Measurements from ENCODE around the gene GPC3.
"Not testable (repeated sequence)": the region's sequence is repeated elsewhere in the genome, so short reads cannot be mapped to it uniquely, and the experiment has no call there.

GPC3 gene

GRCh38 chrX:133994576-133994975, 9.2 kb upstream of the GPC3 start:
- no peak for DNase-seq

- DNase-seq = no peak
Observed at GRCh38 chrX:133992882-133993281, 7.5 kb upstream of the GPC3 start.

DNA sequence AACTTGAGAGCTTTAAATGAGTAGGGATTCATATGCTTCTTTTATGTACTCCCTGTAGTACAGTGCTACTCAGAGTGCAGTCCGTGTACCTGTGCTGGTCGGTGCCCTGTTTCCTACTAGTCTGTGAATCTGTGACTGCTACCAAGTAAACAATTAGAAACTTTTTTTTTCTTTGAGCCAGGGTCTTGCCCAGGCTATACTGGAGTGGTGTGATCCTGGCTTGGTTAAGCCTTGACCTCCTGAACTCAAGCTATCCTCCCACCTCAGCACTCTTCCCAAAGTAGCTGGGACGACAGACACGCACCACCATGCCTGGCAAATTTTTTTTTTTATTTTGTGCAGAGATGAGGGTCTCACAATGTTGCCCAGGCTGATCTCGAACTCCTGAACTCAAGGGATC, 6.4 kb upstream of the GPC3 start:
- DNase-seq = no peak

GRCh38 chrX:133991057-133991456, 5.7 kb upstream of the GPC3 start:
- DNase-seq = not testable (repeated sequence)

GRCh38 chrX:133989993-133990392, 4.6 kb upstream of the GPC3 start:
- no peak for DNase-seq

GRCh38 chrX:133989490-133989889, 4.1 kb upstream of the GPC3 start:
- no peak for DNase-seq

DNA sequence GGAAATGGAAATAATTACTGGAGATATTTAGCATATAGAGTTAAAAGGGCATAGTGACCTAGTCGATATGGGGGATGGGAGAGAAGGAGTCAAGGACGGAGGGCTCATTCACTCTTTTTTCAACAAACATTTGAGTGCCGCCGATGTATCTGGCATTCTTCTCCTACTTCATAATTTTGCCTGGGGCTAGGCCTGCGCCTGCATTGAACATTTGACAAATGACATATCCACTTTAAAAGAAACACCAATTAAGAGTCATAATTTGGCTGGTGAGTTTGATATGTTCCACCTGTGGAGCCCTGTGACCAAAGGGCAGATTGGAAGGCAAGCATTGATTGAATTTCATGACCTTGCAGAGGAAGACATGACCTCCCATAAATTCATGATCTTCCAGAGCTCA, 2.6 kb upstream of the GPC3 start:
- no peak for DNase-seq

- no peak for DNase-seq
Observed at GRCh38 chrX:133987188-133987587, 1.8 kb upstream of the GPC3 start.

GRCh38 chrX:133985967-133986683, 731 bp upstream of the GPC3 start:
- DNase-seq = no peak

GRCh38 chrX:133984857-133985163, 584 bp downstream of the GPC3 start:
- no peak for DNase-seq

GRCh38 chrX:133983974-133984845, 1.2 kb downstream of the GPC3 start:
- DNase-seq = no peak

- no peak for DNase-seq
Observed at GRCh38 chrX:133983256-133983973, 2.0 kb downstream of the GPC3 start.

- no peak for DNase-seq
Observed at GRCh38 chrX:133981924-133982323, 3.5 kb downstream of the GPC3 start.

DNA sequence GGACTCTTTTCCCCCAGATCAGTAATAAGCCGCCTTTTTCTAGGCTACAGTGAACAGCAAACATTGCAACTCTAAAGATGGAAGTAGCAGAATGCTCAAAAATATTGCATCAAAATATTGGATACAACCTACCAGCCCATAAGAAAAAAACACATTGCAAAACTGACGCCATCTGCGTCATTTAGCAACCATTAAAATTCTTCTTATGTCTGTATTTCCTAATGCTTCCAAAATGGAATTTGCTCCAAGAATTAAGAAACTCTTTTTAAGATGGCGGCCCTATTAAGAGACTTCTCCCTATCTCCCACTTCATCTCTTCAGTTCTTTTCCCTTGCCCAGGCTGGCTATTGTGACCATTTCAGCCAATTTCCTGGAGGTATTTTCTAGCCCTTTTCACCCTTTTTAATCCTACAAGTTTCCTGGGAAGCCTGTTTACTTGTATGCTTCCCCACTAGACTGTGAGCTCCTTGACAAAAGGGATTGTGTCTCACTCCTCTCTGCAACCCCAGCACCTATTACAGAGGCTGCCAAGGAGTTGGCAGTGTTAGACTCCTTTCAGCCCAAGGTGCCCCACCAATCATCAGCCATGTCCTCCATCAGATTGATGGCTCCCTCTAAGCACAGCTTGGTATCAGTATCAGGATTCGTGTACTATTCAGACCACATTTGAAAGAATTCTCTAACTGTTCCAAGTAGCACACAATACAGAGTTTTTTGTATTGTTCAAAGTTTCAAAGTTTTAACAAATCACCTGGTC, 4.4 kb downstream of the GPC3 start:
- no peak for DNase-seq

DNA sequence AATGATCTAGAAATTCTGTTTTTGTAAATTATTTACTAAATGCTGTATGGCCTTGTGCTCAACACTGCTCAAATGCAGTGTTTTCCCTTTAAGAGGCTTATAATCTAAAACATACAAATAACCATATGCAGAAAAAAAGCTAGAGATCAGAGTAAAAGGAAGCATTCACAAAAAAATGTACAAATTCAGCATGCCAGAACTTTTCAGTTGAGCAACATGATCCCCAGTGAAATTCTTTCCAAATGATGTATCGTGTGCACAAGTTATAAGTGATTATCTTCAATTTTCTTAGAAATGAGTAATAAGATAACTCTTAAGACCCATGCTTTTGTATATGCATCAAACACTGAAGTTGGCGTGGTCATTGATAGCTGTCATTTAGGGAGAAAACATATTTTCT, 5.0 kb downstream of the GPC3 start:
- DNase-seq = no peak

DNA sequence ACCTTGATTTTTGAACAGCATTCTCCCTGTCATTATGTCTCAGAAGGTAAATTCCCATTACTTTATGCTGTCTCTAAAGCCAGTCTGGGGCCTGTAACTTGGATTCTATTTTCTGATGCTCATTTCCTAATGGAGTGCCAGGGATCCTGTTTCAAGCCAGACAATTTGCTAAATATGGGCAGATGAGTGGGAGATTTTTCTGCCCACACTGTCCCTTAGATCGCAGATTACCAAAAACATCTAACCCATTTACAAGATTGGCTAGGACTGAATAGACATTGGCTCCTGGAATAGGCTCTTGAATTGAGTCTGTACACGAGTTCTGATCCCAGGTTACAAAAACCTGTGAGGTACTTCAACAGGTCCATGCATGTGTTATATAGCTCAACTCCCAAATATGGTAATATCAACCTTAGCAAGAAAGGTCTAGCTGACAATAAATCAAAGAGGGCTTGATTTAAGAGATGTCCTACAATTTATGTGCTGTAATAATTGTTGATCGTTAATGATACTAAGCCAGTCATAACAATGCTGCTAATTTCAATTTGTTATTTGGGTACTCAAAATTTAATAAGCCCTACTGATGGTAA, 5.7 kb downstream of the GPC3 start:
- DNase-seq = no peak

DNA sequence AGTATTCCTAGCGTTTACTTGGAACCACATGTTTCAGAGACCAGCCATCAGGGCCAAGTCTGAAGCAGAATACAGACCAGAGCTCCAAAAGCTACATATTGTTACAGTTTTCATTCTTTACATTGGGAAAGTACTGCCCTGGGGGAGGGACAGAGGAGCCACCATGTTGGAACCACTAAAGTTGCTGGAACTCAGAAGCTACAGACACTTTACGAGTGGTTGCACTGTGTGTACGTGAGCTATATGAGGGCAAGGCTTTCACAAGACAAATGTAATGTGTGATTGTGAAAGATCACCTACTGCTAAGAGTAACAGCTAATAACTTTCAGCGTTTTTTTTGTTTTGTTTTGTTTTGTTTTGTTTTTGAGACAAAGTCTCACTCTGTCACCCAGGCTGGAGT, 11.7 kb downstream of the GPC3 start:
- DNase-seq = no peak

DNA sequence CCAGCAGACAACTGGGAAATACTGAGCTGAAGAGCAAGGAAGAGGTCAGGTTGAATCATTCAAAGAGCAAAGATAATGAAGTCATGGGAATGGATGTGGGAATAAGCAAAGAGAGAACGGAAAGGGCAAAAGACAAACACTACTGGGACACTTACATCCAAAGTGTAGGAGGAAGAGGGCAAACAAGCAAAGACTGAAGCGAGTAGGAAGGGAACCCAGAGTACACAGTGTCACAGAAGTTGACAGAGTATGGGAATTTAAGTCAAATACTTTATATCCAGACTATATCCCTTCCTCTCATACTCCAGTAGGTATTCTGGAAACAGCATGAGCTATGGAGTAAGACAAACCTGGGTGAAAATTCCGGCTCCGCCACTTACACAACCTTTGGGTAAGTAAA, 12.5 kb downstream of the GPC3 start:
- DNase-seq = no peak

DNA sequence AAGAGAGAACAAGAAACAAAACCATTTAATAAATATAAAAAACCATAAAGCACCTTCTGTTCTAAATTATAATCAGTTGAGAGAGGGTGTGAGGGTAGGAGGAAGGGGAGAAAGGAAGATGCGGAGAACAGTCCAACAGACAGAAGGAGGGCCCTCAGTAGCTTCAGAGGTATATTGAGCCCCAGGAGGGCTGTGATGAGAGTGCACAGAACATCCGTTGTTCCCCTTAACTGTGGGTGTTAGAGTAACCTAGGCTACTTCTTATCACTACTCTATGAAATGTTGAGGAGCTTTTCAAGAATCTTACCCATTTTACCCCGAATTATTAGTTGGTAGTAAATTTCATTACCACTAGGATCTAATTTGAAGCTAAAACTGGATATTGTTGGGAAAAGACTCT, 13.8 kb downstream of the GPC3 start:
- DNase-seq = no peak

- DNase-seq = no peak
Observed at GRCh38 chrX:133970076-133970475, 15.3 kb downstream of the GPC3 start.

DNA sequence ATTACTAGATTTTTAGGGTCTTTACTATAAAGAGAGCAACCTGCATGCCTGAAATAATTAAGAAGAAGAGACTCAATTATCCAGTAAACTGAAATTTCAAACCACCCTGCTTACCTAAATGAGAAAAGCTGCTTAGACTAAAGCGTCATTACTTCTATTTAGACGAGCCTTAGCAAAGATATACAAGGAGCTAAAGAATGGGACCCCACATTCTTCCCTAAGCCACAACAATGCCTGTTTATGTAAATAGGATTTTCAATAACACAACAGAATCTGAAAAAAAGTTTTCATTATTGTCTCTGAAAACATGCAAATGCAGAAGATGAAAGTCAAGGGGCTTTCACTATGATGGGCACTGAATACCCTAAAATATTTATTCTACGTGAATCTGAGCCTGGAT, 16.2 kb downstream of the GPC3 start:
- no peak for DNase-seq

GRCh38 chrX:133968109-133968508, 17.3 kb downstream of the GPC3 start:
- no peak for DNase-seq

DNA sequence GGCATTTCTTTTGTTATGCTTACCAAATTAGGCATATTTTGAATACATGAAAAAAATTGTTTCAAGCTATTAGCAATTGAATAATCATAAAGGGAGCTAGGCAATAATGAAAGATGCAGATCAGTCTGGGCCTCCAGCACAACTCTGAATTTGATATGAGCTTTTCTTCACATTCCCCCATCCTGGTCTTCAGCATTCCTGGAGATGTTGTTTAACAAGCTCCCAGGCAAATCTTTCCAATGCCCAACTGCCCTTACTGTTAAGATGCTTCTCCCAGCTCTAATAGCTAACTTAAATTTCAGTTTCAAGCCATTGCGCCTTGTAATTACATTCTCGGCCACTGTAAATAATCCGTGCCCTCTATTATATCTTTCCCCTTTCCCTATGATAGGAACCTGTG, 19.2 kb downstream of the GPC3 start:
- DNase-seq = no peak
